Central memory CD8-positive, alpha-beta T cell (primary cell): ENCODE data around the gene FUBP3.
"Not testable (repeated sequence)": the region's sequence is repeated elsewhere in the genome, so short reads cannot be mapped to it uniquely, and the experiment has no call there.

Experiments
- ATAC-seq: fragments of 150-1000 bp; cut with Tn5 transposase; replicated peaks from 2 replicates; pipeline ENCODE4 v1.10.0; 2022; ENCODE audit warnings: mild to moderate bottlenecking, moderate FRiP score, moderate number of reproducible peaks; ENCODE audit not compliant: poor library complexity, severe bottlenecking; ENCODE audit errors: extremely low read depth
- DNase-seq, 2 donors: peaks; one replicate each; pipeline ENCODE4 v3.0.0; 2021; ENCODE audit warnings: low spot score in 2 of 2
- H3K27ac Mint-ChIP-seq: one replicate; pipeline ENCODE4 v1.8.0; 2022; ENCODE audit warnings: low read depth, mild to moderate bottlenecking, moderate library complexity, mixed read lengths
- H3K27me3 Mint-ChIP-seq: one replicate; pipeline ENCODE4 v1.8.0; 2022; ENCODE audit warnings: mixed read lengths
- H3K36me3 Mint-ChIP-seq: one replicate; pipeline ENCODE4 v1.8.0; 2022; ENCODE audit warnings: mild to moderate bottlenecking, moderate library complexity, mixed read lengths; ENCODE audit not compliant: insufficient read depth
- H3K4me1 Mint-ChIP-seq: one replicate; pipeline ENCODE4 v1.8.0; 2022; ENCODE audit warnings: mixed read lengths
- H3K4me3 Mint-ChIP-seq: one replicate; pipeline ENCODE4 v1.8.0; 2022; ENCODE audit warnings: mild to moderate bottlenecking, moderate library complexity, mixed read lengths
- H3K9me3 Mint-ChIP-seq: one replicate; pipeline ENCODE4 v1.8.0; 2022; ENCODE audit warnings: mixed read lengths

FUBP3 gene

DNA sequence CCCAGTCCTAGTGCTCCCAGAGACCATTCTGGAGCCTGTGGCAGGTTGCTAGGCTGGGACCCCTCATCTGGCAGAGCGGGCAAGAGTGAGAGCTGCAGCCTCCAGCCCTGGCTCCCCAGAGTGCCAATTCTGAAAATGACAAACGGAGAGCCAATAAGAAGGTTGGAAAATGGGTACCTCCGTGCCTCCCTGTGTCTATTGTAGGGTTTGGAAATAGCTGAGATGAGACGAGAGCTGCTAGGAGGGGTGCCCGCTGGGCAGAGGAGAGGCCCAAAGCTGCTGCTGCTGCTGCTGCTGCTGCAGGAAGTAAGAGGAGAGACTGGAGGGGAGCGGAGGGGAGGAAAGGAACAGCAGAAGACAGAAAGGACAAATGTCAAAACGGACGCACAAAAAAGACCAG lies 36.0 kb upstream of the FUBP3 start:
- peaks cover 42% of the 10 kb centered on the region for H3K27me3 Mint-ChIP-seq
- ATAC-seq (no peak), DNase-seq (no peak)
- no peak overlapping the region for H3K4me3 Mint-ChIP-seq
- H3K9me3 Mint-ChIP-seq, result no peaks in the 10 kb centered on the region
- no peaks in the 10 kb centered on the region for H3K36me3 Mint-ChIP-seq
- no peaks in the 10 kb centered on the region for H3K4me1 Mint-ChIP-seq
- H3K27ac Mint-ChIP-seq, result no peak overlapping the region

DNA sequence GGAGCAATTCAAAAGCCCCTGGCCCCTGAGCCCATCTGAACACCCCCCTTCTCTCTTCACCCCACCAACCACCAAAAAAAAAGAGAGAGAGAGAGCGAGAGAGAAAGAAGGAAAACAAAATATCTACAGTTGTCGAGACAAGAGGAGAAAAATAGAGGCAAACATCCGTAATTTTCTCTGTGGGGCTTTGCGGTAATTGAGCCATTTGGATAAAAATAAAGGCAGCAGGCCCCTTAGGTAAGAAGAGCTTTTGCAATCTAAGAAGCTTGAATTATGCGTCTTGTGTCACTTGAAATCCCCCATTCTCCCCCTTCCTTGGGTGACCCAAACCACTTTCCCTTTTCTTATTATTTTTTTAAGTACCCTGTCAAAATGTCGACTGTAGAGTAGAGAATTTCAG lies 35.5 kb upstream of the FUBP3 start:
- H3K27me3 Mint-ChIP-seq, result peaks cover 37% of the 10 kb centered on the region
- H3K4me3 Mint-ChIP-seq, result no peak overlapping the region
- DNase-seq, result no peak
- no peak for ATAC-seq
- H3K4me1 Mint-ChIP-seq, result no peaks in the 10 kb centered on the region
- H3K9me3 Mint-ChIP-seq, result no peaks in the 10 kb centered on the region
- H3K27ac Mint-ChIP-seq, result no peak overlapping the region
- H3K36me3 Mint-ChIP-seq, result no peaks in the 10 kb centered on the region

DNA sequence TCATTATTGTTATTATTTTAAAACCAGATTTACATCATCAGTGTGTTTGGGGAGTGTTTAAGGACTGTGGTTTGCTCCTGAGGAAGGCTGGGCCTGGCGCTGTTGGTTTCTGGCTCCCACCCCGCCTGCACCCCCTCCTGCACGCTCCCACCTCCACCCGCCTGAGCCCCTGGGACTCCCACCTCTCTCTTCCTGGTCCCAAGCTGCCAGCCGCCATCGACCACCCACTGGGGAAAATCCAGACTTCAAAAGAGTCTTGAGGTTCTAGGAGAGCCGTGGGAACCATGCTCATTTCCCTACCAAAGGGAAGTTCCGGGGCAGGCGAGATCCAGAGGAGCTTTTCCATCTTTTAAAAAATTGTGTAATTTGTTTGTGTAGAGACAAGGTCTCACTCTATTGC lies 35.0 kb upstream of the FUBP3 start:
- no peak for ATAC-seq
- DNase-seq, result no peak
- Mint-ChIP-seq H3K27me3 (peaks cover 32% of the 10 kb centered on the region), H3K4me1 (no peaks in the 10 kb centered on the region), H3K9me3 (no peaks in the 10 kb centered on the region), H3K27ac (no peak overlapping the region), H3K36me3 (no peaks in the 10 kb centered on the region), H3K4me3 (no peak overlapping the region)

DNA sequence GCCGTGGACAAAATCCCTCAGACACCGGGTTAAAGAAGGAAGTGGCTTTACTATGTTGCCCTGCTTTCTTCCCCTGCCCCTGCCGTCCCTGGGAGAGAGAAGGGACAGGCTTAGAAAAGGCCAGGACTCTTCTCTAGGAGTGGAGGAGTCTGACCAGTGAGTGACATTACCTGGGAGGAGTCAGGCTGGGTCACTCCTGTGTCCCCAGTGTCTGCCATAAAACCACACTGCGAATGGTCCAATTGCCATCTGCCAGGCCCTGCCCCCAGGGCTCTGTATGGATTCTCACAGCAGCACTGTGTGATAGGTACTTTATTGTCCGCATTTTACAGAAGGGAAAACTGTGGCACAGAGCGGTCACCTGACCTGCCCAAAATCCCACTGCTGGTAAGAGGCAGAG lies 31.3 kb upstream of the FUBP3 start:
- no peaks in the 10 kb centered on the region for H3K4me1 Mint-ChIP-seq
- no peaks in the 10 kb centered on the region for H3K9me3 Mint-ChIP-seq
- no peak for ATAC-seq
- H3K4me3 Mint-ChIP-seq, result no peak overlapping the region
- peaks cover 14% of the 10 kb centered on the region for H3K27me3 Mint-ChIP-seq
- no peak for DNase-seq
- H3K27ac Mint-ChIP-seq, result no peak overlapping the region
- no peaks in the 10 kb centered on the region for H3K36me3 Mint-ChIP-seq

DNA sequence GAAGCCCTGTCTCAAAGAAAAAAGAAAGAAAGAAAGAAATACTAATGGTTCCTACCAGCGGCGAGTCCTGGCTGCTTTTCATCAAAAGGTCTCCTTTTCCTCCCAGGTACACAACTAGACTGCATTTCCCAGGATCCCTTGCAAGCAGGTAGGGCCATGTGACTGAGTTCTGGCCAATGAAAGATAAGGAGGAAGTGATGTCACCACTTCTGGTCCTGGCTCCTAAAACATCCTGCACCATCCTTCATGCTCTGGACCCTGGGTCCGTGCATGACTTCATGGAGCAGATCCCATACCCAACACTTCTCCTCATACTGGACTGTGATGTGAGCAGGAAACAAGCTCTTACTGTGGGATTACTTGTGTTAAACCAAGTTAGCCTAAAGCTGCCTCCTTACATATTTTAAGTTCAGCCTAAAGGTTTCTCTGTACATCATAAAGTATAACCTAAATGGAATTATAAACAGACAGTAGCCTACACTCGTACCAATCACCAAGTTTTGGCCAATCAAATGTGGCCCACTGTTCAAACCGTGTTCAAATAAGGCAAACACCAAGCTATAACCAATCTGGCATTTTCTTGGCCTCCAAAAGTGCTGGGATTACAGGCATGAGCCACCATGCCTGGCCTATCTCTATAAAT lies 30.2 kb upstream of the FUBP3 start:
- no peak for DNase-seq
- Mint-ChIP-seq H3K36me3 (no peaks in the 10 kb centered on the region), H3K4me1 (no peaks in the 10 kb centered on the region), H3K9me3 (no peaks in the 10 kb centered on the region), H3K27me3 (peaks cover 10% of the 10 kb centered on the region), H3K4me3 (no peak overlapping the region), H3K27ac (no peak overlapping the region)
- no peak for ATAC-seq

DNA sequence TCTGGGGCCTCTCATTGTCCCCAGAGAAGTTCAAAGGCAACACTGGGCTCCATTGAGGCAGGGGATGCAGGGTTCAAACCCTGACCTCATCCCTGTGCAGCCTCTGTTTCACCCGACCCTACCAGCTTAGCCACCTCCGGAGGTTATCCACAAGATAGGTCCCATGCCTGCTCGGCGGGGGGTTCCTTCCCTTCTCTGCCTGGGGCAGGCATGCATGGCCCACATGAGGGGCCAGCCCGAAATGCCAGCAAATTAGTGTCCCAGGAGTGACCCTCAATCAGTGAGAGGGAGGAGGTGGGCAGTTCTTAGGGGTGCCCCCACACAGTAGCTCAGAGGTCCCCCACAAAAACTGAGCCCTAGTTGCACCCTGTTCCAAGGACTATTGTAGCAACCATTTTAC lies 24.8 kb upstream of the FUBP3 start:
- Mint-ChIP-seq H3K36me3 (no peaks in the 10 kb centered on the region), H3K27ac (no peak overlapping the region), H3K4me1 (no peaks in the 10 kb centered on the region), H3K4me3 (no peak overlapping the region), H3K9me3 (no peaks in the 10 kb centered on the region), H3K27me3 (peaks cover 42% of the 10 kb centered on the region)
- DNase-seq (no peak), ATAC-seq (no peak)

DNA sequence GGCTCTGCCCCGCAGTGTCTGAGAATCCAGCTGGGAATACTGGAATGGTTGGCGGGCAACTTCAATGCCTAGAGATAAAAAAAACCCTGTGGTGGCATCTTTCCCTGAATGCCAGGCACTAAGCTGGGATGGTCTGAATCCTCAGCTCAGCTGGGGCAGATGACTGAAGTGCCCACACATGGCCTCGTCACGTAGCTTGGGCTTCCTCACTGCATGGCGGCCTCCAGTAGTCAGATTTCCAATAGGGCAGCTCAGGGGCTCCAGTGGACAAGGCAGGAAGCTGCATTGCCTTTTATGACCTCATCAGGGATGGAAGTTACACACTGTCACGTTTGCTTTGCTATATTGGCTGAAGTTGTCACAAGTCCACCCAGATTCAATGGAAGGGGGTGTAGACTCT lies 24.3 kb upstream of the FUBP3 start:
- H3K9me3 Mint-ChIP-seq, result no peaks in the 10 kb centered on the region
- DNase-seq, result no peak
- H3K4me1 Mint-ChIP-seq, result no peaks in the 10 kb centered on the region
- no peak overlapping the region for H3K4me3 Mint-ChIP-seq
- no peak overlapping the region for H3K27ac Mint-ChIP-seq
- no peak for ATAC-seq
- no peaks in the 10 kb centered on the region for H3K36me3 Mint-ChIP-seq
- H3K27me3 Mint-ChIP-seq, result peaks cover 42% of the 10 kb centered on the region

DNA sequence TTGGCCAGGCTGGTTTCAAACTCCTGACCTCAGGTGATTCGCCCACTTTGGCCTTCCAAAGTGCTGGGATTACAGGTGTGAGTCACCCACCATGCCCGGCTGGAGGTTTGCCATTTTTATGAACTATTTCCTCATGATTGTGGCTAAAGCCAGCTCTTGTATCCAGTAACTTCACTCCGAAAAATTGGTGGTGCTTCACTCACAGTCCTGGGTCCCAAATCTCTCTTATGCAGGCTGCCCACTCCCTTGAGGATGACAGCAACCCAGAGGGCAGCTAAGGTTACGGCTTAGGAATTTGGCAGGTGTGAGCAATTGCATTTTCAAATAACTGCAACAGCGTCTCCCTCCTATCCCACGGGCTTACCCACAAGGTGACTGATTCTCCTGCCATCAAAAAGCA lies 23.4 kb upstream of the FUBP3 start:
- H3K4me3 Mint-ChIP-seq, result no peak overlapping the region
- no peaks in the 10 kb centered on the region for H3K4me1 Mint-ChIP-seq
- H3K27ac Mint-ChIP-seq, result no peak overlapping the region
- no peak for ATAC-seq
- H3K36me3 Mint-ChIP-seq, result no peaks in the 10 kb centered on the region
- peaks cover 42% of the 10 kb centered on the region for H3K27me3 Mint-ChIP-seq
- no peak for DNase-seq
- no peaks in the 10 kb centered on the region for H3K9me3 Mint-ChIP-seq

DNA sequence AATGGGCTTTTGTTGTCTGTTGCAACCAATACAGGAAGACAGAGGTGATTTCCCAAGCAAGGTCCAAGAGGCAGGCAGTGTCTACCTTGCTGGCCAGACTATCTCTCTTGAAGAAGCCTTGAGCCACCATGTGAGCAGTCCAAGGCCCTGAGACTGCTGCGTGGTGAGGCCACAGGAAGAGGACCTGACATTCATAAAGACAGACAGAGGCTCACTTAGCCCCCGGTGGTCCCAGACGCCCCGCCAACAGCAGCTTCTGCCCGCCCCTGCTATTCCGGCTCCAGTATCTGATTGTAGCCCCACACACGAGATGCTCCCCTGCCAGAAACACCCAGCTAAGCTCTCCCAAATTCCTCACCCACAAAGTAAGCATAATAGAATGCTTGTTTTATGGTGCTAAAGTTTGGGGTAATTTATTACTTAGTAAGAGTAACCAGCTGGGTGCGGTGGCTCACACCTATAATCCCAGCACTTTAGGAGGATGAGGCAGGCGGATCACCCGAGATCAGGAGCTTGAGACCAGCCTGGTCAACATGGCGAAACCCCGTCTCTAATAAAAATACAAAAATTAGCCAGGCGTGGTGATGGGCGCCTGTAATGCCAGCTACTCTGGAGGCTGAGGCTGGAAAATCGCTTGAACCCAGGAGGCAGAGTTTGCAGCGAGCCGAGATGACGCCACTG lies 22.8 kb upstream of the FUBP3 start:
- DNase-seq, result no peak
- no peaks in the 10 kb centered on the region for H3K4me1 Mint-ChIP-seq
- no peak overlapping the region for H3K27ac Mint-ChIP-seq
- H3K27me3 Mint-ChIP-seq, result peaks cover 42% of the 10 kb centered on the region
- no peaks in the 10 kb centered on the region for H3K36me3 Mint-ChIP-seq
- no peaks in the 10 kb centered on the region for H3K9me3 Mint-ChIP-seq
- no peak overlapping the region for H3K4me3 Mint-ChIP-seq
- no peak for ATAC-seq

DNA sequence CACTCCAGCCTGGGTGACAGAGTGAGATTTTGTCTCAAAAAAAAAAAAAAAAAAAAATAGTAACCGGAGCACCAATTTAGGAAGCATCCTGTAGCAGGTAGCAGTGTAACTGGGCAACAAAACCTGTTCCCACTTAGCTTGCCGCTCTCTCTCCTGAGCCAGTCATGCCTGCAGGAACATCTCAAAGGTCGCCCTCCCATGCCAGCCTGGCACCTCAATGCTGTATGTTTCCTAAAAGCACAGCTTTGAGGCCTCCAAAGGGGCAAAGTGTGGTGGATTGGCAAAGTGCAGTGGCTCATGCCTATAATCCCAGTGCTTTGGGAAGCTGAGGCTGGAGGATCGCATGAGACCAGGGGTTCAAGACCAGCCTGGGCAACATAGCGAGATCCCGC lies 22.3 kb upstream of the FUBP3 start:
- H3K9me3 Mint-ChIP-seq, result no peaks in the 10 kb centered on the region
- no peak overlapping the region for H3K27ac Mint-ChIP-seq
- H3K4me3 Mint-ChIP-seq, result no peak overlapping the region
- DNase-seq (no peak), ATAC-seq (no peak)
- H3K36me3 Mint-ChIP-seq, result no peaks in the 10 kb centered on the region
- no peaks in the 10 kb centered on the region for H3K4me1 Mint-ChIP-seq
- peaks cover 39% of the 10 kb centered on the region for H3K27me3 Mint-ChIP-seq

DNA sequence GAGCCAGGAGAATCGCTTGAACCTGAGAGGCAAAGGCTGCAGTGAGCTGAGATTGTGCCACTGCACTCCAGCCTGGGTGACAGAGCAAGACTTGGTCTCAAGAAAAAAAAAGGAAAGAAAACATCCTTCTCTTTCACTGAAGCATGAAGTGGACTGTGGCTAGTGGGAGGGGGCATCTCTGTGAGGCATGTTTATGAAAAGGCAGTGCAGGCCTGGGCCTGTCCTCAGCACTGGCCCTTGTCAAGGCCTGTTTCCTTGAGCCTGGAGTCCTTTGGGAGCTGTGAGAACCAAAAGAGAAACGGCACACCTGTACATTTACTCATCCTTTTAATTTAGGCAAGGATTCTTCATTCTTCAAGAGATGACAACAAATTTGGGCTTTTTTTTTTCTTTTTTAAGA lies 18.3 kb upstream of the FUBP3 start:
- no peak for DNase-seq
- H3K27ac Mint-ChIP-seq, result no peak overlapping the region
- H3K9me3 Mint-ChIP-seq, result no peaks in the 10 kb centered on the region
- no peak overlapping the region for H3K4me3 Mint-ChIP-seq
- peaks cover 48% of the 10 kb centered on the region for H3K27me3 Mint-ChIP-seq
- no peaks in the 10 kb centered on the region for H3K4me1 Mint-ChIP-seq
- no peak for ATAC-seq
- H3K36me3 Mint-ChIP-seq, result no peaks in the 10 kb centered on the region

DNA sequence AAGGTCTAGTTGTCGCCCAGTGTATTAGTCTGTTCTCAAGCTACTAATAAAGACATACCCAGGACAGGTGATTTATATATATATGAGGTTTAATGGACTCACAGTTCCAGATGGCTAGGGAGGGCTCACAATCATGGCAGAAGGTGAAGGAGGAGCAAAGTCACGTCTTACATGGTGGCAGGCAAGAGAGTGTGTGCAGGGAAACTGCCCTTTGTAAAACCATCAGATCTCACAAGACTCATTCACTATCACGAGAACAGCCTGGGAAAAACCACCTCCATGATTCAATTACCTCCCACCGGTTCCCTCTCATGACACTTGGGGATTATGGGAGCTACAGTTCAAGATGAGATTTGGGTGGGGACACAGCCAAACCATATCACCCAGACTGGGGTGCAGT lies 16.9 kb upstream of the FUBP3 start:
- peaks cover 52% of the 10 kb centered on the region for H3K27me3 Mint-ChIP-seq
- H3K4me3 Mint-ChIP-seq, ATAC-seq, H3K36me3 Mint-ChIP-seq, H3K27ac Mint-ChIP-seq, H3K9me3 Mint-ChIP-seq, DNase-seq, H3K4me1 Mint-ChIP-seq: not testable (repeated sequence)

DNA sequence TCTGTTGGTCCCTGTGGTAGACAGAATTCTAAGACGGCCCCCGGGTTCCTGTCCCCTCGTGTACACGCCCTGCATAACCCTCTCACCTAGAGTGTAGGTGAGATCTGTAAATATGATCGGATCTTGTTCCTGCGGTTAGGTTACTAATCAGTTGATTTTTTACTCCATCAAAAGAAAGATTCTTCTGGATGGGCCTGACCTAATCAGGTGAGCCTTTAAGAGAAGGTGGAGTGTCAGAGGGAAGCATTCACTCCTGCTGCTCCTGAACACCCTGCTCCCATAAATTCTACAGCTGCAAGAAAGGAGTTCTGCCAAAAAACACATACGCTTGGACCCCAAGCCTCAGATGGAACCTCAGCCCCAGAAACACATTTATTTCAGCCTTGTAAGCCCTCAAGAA lies 15.6 kb upstream of the FUBP3 start:
- DNase-seq (no peak), ATAC-seq (no peak)
- peaks cover 55% of the 10 kb centered on the region for H3K27me3 Mint-ChIP-seq
- no peaks in the 10 kb centered on the region for H3K9me3 Mint-ChIP-seq
- no peak overlapping the region for H3K27ac Mint-ChIP-seq
- H3K36me3 Mint-ChIP-seq, result no peaks in the 10 kb centered on the region
- H3K4me1 Mint-ChIP-seq, result no peaks in the 10 kb centered on the region
- H3K4me3 Mint-ChIP-seq, result no peak overlapping the region
